Measurements from ENCODE around the gene RNF121. TPM values are rescaled to one million over a fixed set of nuclear protein-coding genes. Genes with fewer than 3 reads are reported as not detected.
"Not testable (repeated sequence)": the region's sequence is repeated elsewhere in the genome, so short reads cannot be mapped to it uniquely, and the experiment has no call there.

RNF121 gene
- total RNA-seq, 2 experiments from 2014 or later = 24.6 to 28.1 TPM

DNA sequence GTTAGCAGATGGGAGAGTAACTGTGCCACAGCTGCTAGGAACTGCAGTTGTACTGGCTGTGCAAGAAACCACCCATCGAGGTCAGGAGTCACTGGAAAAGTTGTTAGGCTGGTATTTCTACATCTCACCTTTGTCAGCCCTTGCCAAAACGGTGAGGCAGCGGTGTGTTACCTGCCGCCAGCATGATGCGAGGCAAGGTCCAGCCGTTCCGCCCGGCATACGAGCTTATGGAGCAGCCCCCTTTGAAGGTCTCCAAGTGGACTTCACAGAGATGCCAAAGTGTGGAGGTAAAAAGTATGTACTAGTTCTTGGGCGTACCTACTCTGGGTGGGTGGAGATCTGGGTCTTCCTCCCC is 16.9 kb upstream of the RNF121 start:
- H3K4me1 ChIP-seq (ENCODE audit: insufficient read depth, low read length, poor library complexity, severe bottlenecking); H3K27ac ChIP-seq (ENCODE audit: low read depth, low read length, poor library complexity, severe bottlenecking); H3K4me3 ChIP-seq (ENCODE audit: low read depth, low read length, poor library complexity, severe bottlenecking); CTCF ChIA-PET (ENCODE audit: unreplicated experiment); DNase-seq (ENCODE audit: low spot score); H3K79me2 ChIP-seq (ENCODE audit: insufficient read depth, low read depth, low read length); H3K9me3 ChIP-seq (ENCODE audit: low read length); H3K9me2 ChIP-seq (ENCODE audit: insufficient read depth, low read length); BruUV-seq (replicated peaks); intact Hi-C loops (cut with micrococcal nuclease; ENCODE audit: unreplicated experiment); POLR2A ChIA-PET; H2AFZ ChIP-seq (ENCODE audit: low read length); H4K20me1 ChIP-seq (ENCODE audit: insufficient read depth, low read length); H3K4me2 ChIP-seq (ENCODE audit: low read length): not testable (repeated sequence)
- H3K36me3 ChIP-seq (ENCODE audit: insufficient read depth, low read length) = peaks cover 40% of the 10 kb centered on the region

GRCh38 chr11:71913756-71914526 is 14.9 kb upstream of the RNF121 start:
- Histone ChIP-seq H3K4me3 (ENCODE audit: low read depth, low read length, poor library complexity, severe bottlenecking) (no peak overlapping the region), H4K20me1 (ENCODE audit: insufficient read depth, low read length) (no peaks in the 10 kb centered on the region), H2AFZ (ENCODE audit: low read length) (no peak overlapping the region), H3K79me2 (ENCODE audit: insufficient read depth, low read depth, low read length) (no peaks in the 10 kb centered on the region), H3K4me2 (ENCODE audit: low read length) (no peak overlapping the region), H3K9me3 (ENCODE audit: low read length) (no peaks in the 10 kb centered on the region), H3K27ac (ENCODE audit: low read depth, low read length, poor library complexity, severe bottlenecking) (no peak overlapping the region), H3K9me2 (ENCODE audit: insufficient read depth, low read length) (no peaks in the 10 kb centered on the region), H3K4me1 (ENCODE audit: insufficient read depth, low read length, poor library complexity, severe bottlenecking) (no peaks in the 10 kb centered on the region), H3K36me3 (ENCODE audit: insufficient read depth, low read length) (peaks cover 48% of the 10 kb centered on the region)
- intact Hi-C loops (cut with micrococcal nuclease; ENCODE audit: unreplicated experiment) = no loop called here
- ChIA-PET POLR2A (no interaction called here), CTCF (ENCODE audit: unreplicated experiment) (no interaction called here)
- TF ChIP-seq CTCF (conservative IDR thresholded peaks at IDR 0.05; ENCODE audit: low read length) (no peak), EZH2phosphoT487 (IDR thresholded peaks at IDR 0.05; ENCODE audit: borderline replicate concordance, low read depth, low read length) (no peak)
- BruUV-seq (replicated peaks) = TSS peak; percentile 24
- DNase-seq (ENCODE audit: low spot score) = no peak

GRCh38 chr11:71914617-71915189 is 14.1 kb upstream of the RNF121 start:
- BruUV-seq (replicated peaks) = no TSS peak

More at GRCh38 chr11:71914617-71915189, 14.1 kb upstream of the RNF121 start:
- TF ChIP-seq CTCF (conservative IDR thresholded peaks at IDR 0.05; ENCODE audit: low read length) = no peak
- no peak for TF ChIP-seq EZH2phosphoT487 (IDR thresholded peaks at IDR 0.05; ENCODE audit: borderline replicate concordance, low read depth, low read length)
- Histone ChIP-seq H4K20me1 (ENCODE audit: insufficient read depth, low read length) (no peaks in the 10 kb centered on the region), H3K79me2 (ENCODE audit: insufficient read depth, low read depth, low read length) (no peaks in the 10 kb centered on the region), H3K9me2 (ENCODE audit: insufficient read depth, low read length) (no peaks in the 10 kb centered on the region), H3K4me1 (ENCODE audit: insufficient read depth, low read length, poor library complexity, severe bottlenecking) (no peaks in the 10 kb centered on the region), H3K4me2 (ENCODE audit: low read length) (no peak overlapping the region), H3K36me3 (ENCODE audit: insufficient read depth, low read length) (peaks cover 48% of the 10 kb centered on the region), H3K9me3 (ENCODE audit: low read length) (no peaks in the 10 kb centered on the region), H3K4me3 (ENCODE audit: low read depth, low read length, poor library complexity, severe bottlenecking) (no peak overlapping the region), H2AFZ (ENCODE audit: low read length) (no peak overlapping the region), H3K27ac (ENCODE audit: low read depth, low read length, poor library complexity, severe bottlenecking) (no peak overlapping the region)
- intact Hi-C loops (cut with micrococcal nuclease; ENCODE audit: unreplicated experiment) = no loop called here
- POLR2A ChIA-PET = interaction anchor here (0.7 to 1.0 kb wide), 2 partner anchors 13 to 49 kb away, joined by 3 read pairs; partner anchors contain the start of gene XNDC1N
- no peak for DNase-seq (ENCODE audit: low spot score)
- CTCF ChIA-PET (ENCODE audit: unreplicated experiment) = no interaction called here
